Spleen (tissue), 11 donors: ENCODE data around the gene PPP5C. TPM values are rescaled to one million over a fixed set of nuclear protein-coding genes. Genes with fewer than 3 reads are reported as not detected.

ENCODE experiments used
- DNase-seq: peaks from one replicate; pipeline ENCODE4 v3.0.0-alpha.2; 2020
- H3K27ac ChIP-seq, 8 donors: fragments of 200-600 bp; sonication (generic) in 7 of 8; 1 replicate in 4 of 8; 2 replicates in 4 of 8; pipeline versions ENCODE4 v1.5.0 to v1.8.0; 2016 to 2021; ENCODE audit warnings: inconsistent platforms in 4 of 8, mild to moderate bottlenecking in 4 of 8, moderate library complexity in 1 of 8
- H3K27me3 ChIP-seq, 7 donors: fragments of 200-600 bp; sonication (generic) in 6 of 7; replicated peaks in 1 of 7; 1 replicate in 4 of 7; 2 replicates in 3 of 7; pipeline versions ENCODE4 v1.5.0 to v1.8.0; 2016 to 2021; ENCODE audit warnings: inconsistent platforms in 3 of 7, mild to moderate bottlenecking in 1 of 7
- H3K36me3 ChIP-seq, 6 donors: fragments of 200-600 bp; sonication (generic) in 5 of 6; 1 replicate in 4 of 6; 2 replicates in 2 of 6; pipeline versions ENCODE4 v1.5.0 to v1.8.0; 2016 to 2021; ENCODE audit warnings: inconsistent platforms in 2 of 6
- H3K4me1 ChIP-seq, 6 donors: fragments of 200-600 bp; sonication (generic) in 5 of 6; 1 replicate in 3 of 6; 2 replicates in 3 of 6; pipeline versions ENCODE4 v1.5.0 to v1.8.0; 2016 to 2021; ENCODE audit warnings: inconsistent platforms in 3 of 6
- H3K4me3 ChIP-seq, 8 donors: fragments of 200-600 bp; sonication (generic) in 7 of 8; 1 replicate in 4 of 8; 2 replicates in 4 of 8; pipeline versions ENCODE4 v1.5.0 to v1.8.0; 2016 to 2021; ENCODE audit warnings: inconsistent platforms in 4 of 8, mild to moderate bottlenecking in 4 of 8, moderate library complexity in 2 of 8
- H3K9me3 ChIP-seq, 8 donors: fragments of 200-600 bp; sonication (generic) in 7 of 8; 1 replicate in 4 of 8; 2 replicates in 4 of 8; pipeline versions ENCODE4 v1.5.0 to v1.8.0; 2016 to 2021; ENCODE audit warnings: inconsistent platforms in 4 of 8
- CTCF ChIP-seq, 11 experiments: fragments of 200-600 bp in 7 of 11; fragments of 450-650 bp in 4 of 11; sonication (generic) in 4 of 11; IDR thresholded peaks in 8 of 11; conservative IDR thresholded peaks in 3 of 11; 1 replicate in 7 of 11; 2 replicates in 4 of 11; pipeline versions ENCODE4 v1.4.0 to v1.8.0; 2016 to 2021; ENCODE audit warnings: antibody characterized with exemption in 11 of 11, inconsistent platforms in 4 of 11, mild to moderate bottlenecking in 1 of 11
- POLR2A ChIP-seq, 3 donors: fragments of 450-650 bp; IDR thresholded peaks; one replicate each; pipeline ENCODE4 v1.5.1; 2017; ENCODE audit warnings: antibody characterized with exemption in 3 of 3, mild to moderate bottlenecking in 1 of 3
- POLR2AphosphoS5 ChIP-seq, 3 donors: sonication (generic); formaldehyde crosslinking; IDR thresholded peaks; one replicate each; pipeline ENCODE4 v1.5.1; 2017; ENCODE audit warnings: antibody characterized with exemption in 3 of 3
- WGBS, 5 donors: extraction: QIAGEN DNeasy Blood & Tissue Kit in 3 of 5; methylation state at CpG; one replicate each; pipeline versions ENCODE4 v1.1.5 to v1.1.7; 2013 to 2018; 5-methylcytosine and 5-hydroxymethylcytosine counted together
- intact Hi-C: fragments of 100-400 bp; cut with DNase I; formaldehyde crosslinking; loops from one replicate; pipeline ENCODE4 v1.15.0; 2023; ENCODE audit warnings: low total_unique reads
- polyA plus RNA-seq, 3 donors: library from polyadenylated mRNA; stranded (reverse); fragments of 200-250 nt; gene quantifications; one replicate each; pipeline ENCODE4 v1.2.1, GENCODE V29; 2013
- total RNA-seq, 7 donors: library from RNA; depleted of rRNA in 3 of 7; stranded (reverse); fragments of >200 nt in 3 of 7; fragmentation: NEBNext Ultra II Directional in 4 of 7; extraction: Animal tissue kit (Norgen Biotek cat#: 25700) in 4 of 7; gene quantifications; one replicate each; pipeline versions ENCODE4 v1.1.0 to v1.2.1, GENCODE V29; 2016 to 2021
- donor health status: healthy with polysubstance abuse.
- donor health status: DM: no; HTN: no; CAD: no; lungs with moderate emphysema.
- donor health status: DM: no; HTN: no; CAD: no.
- donor health status: Bipolar disorder and iron deficiency.
- donor health status: healthy.
- donor health status: DM: no; HTN: no; CAD: no.
- donor health status: DM: yes; HTN: yes; CAD: no.

Gene PPP5C
- total and polyA plus RNA-seq, 10 donors, result 26.5 to 87.3 (median 68.6) TPM

- Histone ChIP-seq H3K27me3 (peaks cover 0 to 94% (median 31%) of the 10 kb centered on the region in 7 donors), H3K36me3 (no peaks in the 10 kb centered on the region)
- DNase-seq, result no peak
These were observed 79.2 kb downstream of the PPP5C start for GRCh38 chr19:46426035-46426505.

GRCh38 chr19:46426506-46427162 is 79.7 kb downstream of the PPP5C start:
- WGBS, 5 donors, result 1 to 6% (median 2%) methylated on average over 29 to 32 of the region's 32 CpGs
- peaks cover 0 to 94% (median 31%) of the 10 kb centered on the region in 7 donors for H3K27me3 ChIP-seq
- peak; percentile 79 for DNase-seq

More at GRCh38 chr19:46426035-46426505, 79.2 kb downstream of the PPP5C start:
- no peaks in the 10 kb centered on the region for H3K9me3 ChIP-seq
- peak overlapping the region; percentile 18 to 65 (median 41) for H3K4me3 ChIP-seq
- no peak for TF ChIP-seq POLR2A (IDR thresholded peaks at IDR 0.05)
- TF ChIP-seq CTCF (IDR thresholded peaks at IDR 0.05 in 8 of 11, conservative IDR thresholded peaks at IDR 0.05 in 3 of 11), result no peak
- TF ChIP-seq POLR2AphosphoS5 (IDR thresholded peaks at IDR 0.05), result no peak
- peaks cover 4 to 32% (median 18%) of the 10 kb centered on the region in 6 donors for H3K4me1 ChIP-seq
- peak overlapping the region in 2 of 8 donors; percentile 17 to 53 for H3K27ac ChIP-seq
- intact Hi-C loops, result no loop called here
- WGBS, 5 donors, result 3 to 17% (median 9%) methylated on average over 8 to 10 of the region's 10 CpGs

GRCh38 chr19:46427518-46428045 is 80.7 kb downstream of the PPP5C start:
- Histone ChIP-seq H3K36me3 (no peaks in the 10 kb centered on the region), H3K27me3 (peaks cover 0 to 94% (median 31%) of the 10 kb centered on the region in 7 donors), H3K9me3 (no peaks in the 10 kb centered on the region), H3K4me1 (peaks cover 4 to 32% (median 18%) of the 10 kb centered on the region in 6 donors), H3K4me3 (no peak overlapping the region), H3K27ac (no peak overlapping the region)
- no peak for TF ChIP-seq POLR2AphosphoS5 (IDR thresholded peaks at IDR 0.05)
- no peak for TF ChIP-seq CTCF (IDR thresholded peaks at IDR 0.05 in 8 of 11, conservative IDR thresholded peaks at IDR 0.05 in 3 of 11)
- TF ChIP-seq POLR2A (IDR thresholded peaks at IDR 0.05), result no peak
- WGBS, 5 donors, result 81 to 89% (median 83%) methylated on average over 16 to 17 of the region's 17 CpGs
- no peak for DNase-seq
- intact Hi-C loops, result no loop called here

More at GRCh38 chr19:46426506-46427162, 79.7 kb downstream of the PPP5C start:
- H3K4me3 ChIP-seq, result peak overlapping the region; percentile 18 to 65 (median 41)
- peaks cover 4 to 32% (median 18%) of the 10 kb centered on the region in 6 donors for H3K4me1 ChIP-seq
- no peaks in the 10 kb centered on the region for H3K9me3 ChIP-seq
- no peaks in the 10 kb centered on the region for H3K36me3 ChIP-seq
- H3K27ac ChIP-seq, result peak overlapping the region in 2 of 8 donors; percentile 17 to 53
- intact Hi-C loops, result no loop called here
- TF ChIP-seq POLR2AphosphoS5 (IDR thresholded peaks at IDR 0.05) (no peak), CTCF (IDR thresholded peaks at IDR 0.05 in 8 of 11, conservative IDR thresholded peaks at IDR 0.05 in 3 of 11) (no peak)
